HepG2 (cell line): ENCODE measurements around the gene SKI. TPM values are rescaled to one million over a fixed set of nuclear protein-coding genes. Genes with fewer than 3 reads are reported as not detected.

Experiments used
- ADNP ChIP-seq: sonication (generic); formaldehyde crosslinking; IDR thresholded peaks from 2 replicates; pipeline ENCODE4 v1.4.0; 2020; ENCODE audit warnings: missing genetic modification reagents
- ARNT ChIP-seq: fragments of 450-650 bp; IDR thresholded peaks from 2 replicates; pipeline ENCODE4 v1.6.1; 2017
- DPF2 ChIP-seq: sonication (generic); formaldehyde crosslinking; IDR thresholded peaks from 2 replicates; pipeline ENCODE4 v1.4.0; 2020; ENCODE audit warnings: mild to moderate bottlenecking, low read depth, missing genetic modification reagents, borderline replicate concordance
- FOSL2 ChIP-seq: sonication (generic); formaldehyde crosslinking; IDR thresholded peaks from 2 replicates; pipeline ENCODE4 v1.4.0; 2020; ENCODE audit warnings: missing genetic modification reagents
- FOXO1 ChIP-seq: sonication (generic); formaldehyde crosslinking; IDR thresholded peaks from 2 replicates; pipeline ENCODE4 v1.4.0; 2020; ENCODE audit warnings: missing genetic modification reagents
- GATA4 ChIP-seq: sonication (generic); IDR thresholded peaks from 2 replicates; pipeline ENCODE4 v1.6.1; 2016; ENCODE audit warnings: antibody characterized with exemption, low read depth, borderline replicate concordance
- IKZF4 ChIP-seq: sonication (generic); formaldehyde crosslinking; IDR thresholded peaks from 2 replicates; pipeline ENCODE4 v1.5.1; 2020; ENCODE audit warnings: borderline replicate concordance, mild to moderate bottlenecking, low read depth, missing genetic modification reagents; ENCODE audit errors: not compliant biosample characterization
- ZFP37 ChIP-seq: sonication (generic); formaldehyde crosslinking; IDR thresholded peaks from 2 replicates; pipeline ENCODE4 v1.4.0; 2020; ENCODE audit warnings: missing genetic modification reagents, borderline replicate concordance
- ZFP82 ChIP-seq: sonication (generic); formaldehyde crosslinking; IDR thresholded peaks from 2 replicates; pipeline ENCODE4 v1.5.1; 2020; ENCODE audit warnings: mild to moderate bottlenecking, missing genetic modification reagents, borderline replicate concordance
- polyA plus RNA-seq, 8 experiments: library from polyadenylated mRNA; depleted of rRNA in 3 of 8; stranded (reverse) in 7 of 8; unstranded in 1 of 8; fragments of >200 nt; fragmentation: Illumina TruSeq in 4 of 8; extraction: Trizol in 4 of 8; gene quantifications; 2 replicates each; pipeline versions ENCODE4 v1.2.1 to v1.2.3, GENCODE V29; 2011 to 2016; ENCODE audit warnings: low read depth in 4 of 8, missing spikeins in 1 of 8, mixed read lengths in 1 of 8; ENCODE audit not compliant: insufficient read depth in 1 of 8
- total RNA-seq, 5 experiments: library from RNA; depleted of rRNA; stranded (reverse); fragments of >200 nt; fragmentation: Illumina TruSeq; extraction: Trizol; gene quantifications; 2 replicates each; pipeline ENCODE4 v1.2.3, GENCODE V29; 2016; ENCODE audit warnings: low read depth in 1 of 5
- TF ChIP-seq, protein P1 (sequence below): sonication (generic); formaldehyde crosslinking; IDR thresholded peaks from 2 replicates; pipeline ENCODE4 v1.4.0; 2020; ENCODE audit warnings: missing genetic modification reagents
- TF ChIP-seq, protein P2 (sequence below): IDR thresholded peaks from 2 replicates; pipeline ENCODE4 v1.6.1; 2012; ENCODE audit warnings: low read length, improper control_type of control experiment
- TF ChIP-seq, protein P3 (sequence below): sonication (generic); formaldehyde crosslinking; IDR thresholded peaks from 2 replicates; pipeline ENCODE4 v1.5.0; 2020; ENCODE audit warnings: missing genetic modification reagents, mild to moderate bottlenecking, borderline replicate concordance

SKI gene
- total and polyA plus RNA-seq, 2 of the 13 experiments (the other 11 are each of a cell fraction or from before 2014, with no cell fraction given), result 4.7 to 6.9 TPM

- TF ChIP-seq ZFP37 (CRISPR knock-in tag) (no peak), FOXO1 (CRISPR knock-in tag) (no peak), ZFP82 (CRISPR knock-in tag) (no peak), ADNP (CRISPR knock-in tag) (no peak), GATA4 (no peak), FOSL2 (no peak), IKZF4 (no peak), ARNT (no peak), DPF2 (CRISPR knock-in tag) (no peak)
- TF ChIP-seq, protein P1, sequence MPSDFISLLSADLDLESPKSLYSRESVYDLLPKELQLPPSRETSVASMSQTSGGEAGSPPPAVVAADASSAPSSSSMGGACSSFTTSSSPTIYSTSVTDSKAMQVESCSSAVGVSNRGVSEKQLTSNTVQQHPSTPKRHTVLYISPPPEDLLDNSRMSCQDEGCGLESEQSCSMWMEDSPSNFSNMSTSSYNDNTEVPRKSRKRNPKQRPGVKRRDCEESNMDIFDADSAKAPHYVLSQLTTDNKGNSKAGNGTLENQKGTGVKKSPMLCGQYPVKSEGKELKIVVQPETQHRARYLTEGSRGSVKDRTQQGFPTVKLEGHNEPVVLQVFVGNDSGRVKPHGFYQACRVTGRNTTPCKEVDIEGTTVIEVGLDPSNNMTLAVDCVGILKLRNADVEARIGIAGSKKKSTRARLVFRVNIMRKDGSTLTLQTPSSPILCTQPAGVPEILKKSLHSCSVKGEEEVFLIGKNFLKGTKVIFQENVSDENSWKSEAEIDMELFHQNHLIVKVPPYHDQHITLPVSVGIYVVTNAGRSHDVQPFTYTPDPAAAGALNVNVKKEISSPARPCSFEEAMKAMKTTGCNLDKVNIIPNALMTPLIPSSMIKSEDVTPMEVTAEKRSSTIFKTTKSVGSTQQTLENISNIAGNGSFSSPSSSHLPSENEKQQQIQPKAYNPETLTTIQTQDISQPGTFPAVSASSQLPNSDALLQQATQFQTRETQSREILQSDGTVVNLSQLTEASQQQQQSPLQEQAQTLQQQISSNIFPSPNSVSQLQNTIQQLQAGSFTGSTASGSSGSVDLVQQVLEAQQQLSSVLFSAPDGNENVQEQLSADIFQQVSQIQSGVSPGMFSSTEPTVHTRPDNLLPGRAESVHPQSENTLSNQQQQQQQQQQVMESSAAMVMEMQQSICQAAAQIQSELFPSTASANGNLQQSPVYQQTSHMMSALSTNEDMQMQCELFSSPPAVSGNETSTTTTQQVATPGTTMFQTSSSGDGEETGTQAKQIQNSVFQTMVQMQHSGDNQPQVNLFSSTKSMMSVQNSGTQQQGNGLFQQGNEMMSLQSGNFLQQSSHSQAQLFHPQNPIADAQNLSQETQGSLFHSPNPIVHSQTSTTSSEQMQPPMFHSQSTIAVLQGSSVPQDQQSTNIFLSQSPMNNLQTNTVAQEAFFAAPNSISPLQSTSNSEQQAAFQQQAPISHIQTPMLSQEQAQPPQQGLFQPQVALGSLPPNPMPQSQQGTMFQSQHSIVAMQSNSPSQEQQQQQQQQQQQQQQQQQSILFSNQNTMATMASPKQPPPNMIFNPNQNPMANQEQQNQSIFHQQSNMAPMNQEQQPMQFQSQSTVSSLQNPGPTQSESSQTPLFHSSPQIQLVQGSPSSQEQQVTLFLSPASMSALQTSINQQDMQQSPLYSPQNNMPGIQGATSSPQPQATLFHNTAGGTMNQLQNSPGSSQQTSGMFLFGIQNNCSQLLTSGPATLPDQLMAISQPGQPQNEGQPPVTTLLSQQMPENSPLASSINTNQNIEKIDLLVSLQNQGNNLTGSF (CRISPR knock-in tag), result no peak
- TF ChIP-seq, protein P2, sequence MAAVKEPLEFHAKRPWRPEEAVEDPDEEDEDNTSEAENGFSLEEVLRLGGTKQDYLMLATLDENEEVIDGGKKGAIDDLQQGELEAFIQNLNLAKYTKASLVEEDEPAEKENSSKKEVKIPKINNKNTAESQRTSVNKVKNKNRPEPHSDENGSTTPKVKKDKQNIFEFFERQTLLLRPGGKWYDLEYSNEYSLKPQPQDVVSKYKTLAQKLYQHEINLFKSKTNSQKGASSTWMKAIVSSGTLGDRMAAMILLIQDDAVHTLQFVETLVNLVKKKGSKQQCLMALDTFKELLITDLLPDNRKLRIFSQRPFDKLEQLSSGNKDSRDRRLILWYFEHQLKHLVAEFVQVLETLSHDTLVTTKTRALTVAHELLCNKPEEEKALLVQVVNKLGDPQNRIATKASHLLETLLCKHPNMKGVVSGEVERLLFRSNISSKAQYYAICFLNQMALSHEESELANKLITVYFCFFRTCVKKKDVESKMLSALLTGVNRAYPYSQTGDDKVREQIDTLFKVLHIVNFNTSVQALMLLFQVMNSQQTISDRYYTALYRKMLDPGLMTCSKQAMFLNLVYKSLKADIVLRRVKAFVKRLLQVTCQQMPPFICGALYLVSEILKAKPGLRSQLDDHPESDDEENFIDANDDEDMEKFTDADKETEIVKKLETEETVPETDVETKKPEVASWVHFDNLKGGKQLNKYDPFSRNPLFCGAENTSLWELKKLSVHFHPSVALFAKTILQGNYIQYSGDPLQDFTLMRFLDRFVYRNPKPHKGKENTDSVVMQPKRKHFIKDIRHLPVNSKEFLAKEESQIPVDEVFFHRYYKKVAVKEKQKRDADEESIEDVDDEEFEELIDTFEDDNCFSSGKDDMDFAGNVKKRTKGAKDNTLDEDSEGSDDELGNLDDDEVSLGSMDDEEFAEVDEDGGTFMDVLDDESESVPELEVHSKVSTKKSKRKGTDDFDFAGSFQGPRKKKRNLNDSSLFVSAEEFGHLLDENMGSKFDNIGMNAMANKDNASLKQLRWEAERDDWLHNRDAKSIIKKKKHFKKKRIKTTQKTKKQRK, result no peak
- TF ChIP-seq, protein P3, sequence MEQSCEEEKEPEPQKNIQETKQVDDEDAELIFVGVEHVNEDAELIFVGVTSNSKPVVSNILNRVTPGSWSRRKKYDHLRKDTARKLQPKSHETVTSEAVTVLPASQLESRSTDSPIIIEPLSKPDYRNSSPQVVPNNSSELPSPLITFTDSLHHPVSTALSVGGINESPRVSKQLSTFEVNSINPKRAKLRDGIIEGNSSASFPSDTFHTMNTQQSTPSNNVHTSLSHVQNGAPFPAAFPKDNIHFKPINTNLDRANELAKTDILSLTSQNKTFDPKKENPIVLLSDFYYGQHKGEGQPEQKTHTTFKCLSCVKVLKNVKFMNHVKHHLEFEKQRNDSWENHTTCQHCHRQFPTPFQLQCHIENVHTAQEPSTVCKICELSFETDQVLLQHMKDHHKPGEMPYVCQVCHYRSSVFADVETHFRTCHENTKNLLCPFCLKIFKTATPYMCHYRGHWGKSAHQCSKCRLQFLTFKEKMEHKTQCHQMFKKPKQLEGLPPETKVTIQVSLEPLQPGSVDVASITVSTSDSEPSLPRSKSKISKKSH (CRISPR knock-in tag), result no peak
These were observed 568 bp upstream of the SKI start (continued) for GRCh38 chr1:2227346-2228156.
